Mesenchymal stem cell (in vitro differentiated cells and primary cell): ENCODE results near the gene NCEH1.

Experiments used
- DNase-seq: peaks from one replicate; pipeline ENCODE4 v3.0.0-alpha.2; 2013
- H2AFZ ChIP-seq: one replicate; pipeline ENCODE4 v1.6.1; 2013; ENCODE audit warnings: low read depth, mild to moderate bottlenecking, control low read depth, inconsistent platforms, low read length, moderate library complexity
- H2AK5ac ChIP-seq: 2 replicates; pipeline ENCODE4 v1.6.1; 2013; ENCODE audit warnings: low read length, moderate library complexity, mild to moderate bottlenecking, inconsistent platforms; ENCODE audit not compliant: severe bottlenecking
- H2BK120ac ChIP-seq: one replicate; pipeline ENCODE4 v1.6.1; 2013; ENCODE audit warnings: low read depth, mild to moderate bottlenecking, inconsistent platforms, low read length, moderate library complexity
- H2BK12ac ChIP-seq, 2 experiments: one replicate each; pipeline ENCODE4 v1.6.1; 2013; ENCODE audit warnings: inconsistent platforms in 2 of 2, low read length in 2 of 2, mild to moderate bottlenecking in 2 of 2, moderate library complexity in 2 of 2, control low read depth in 1 of 2
- H2BK15ac ChIP-seq: one replicate; pipeline ENCODE4 v1.6.1; 2013; ENCODE audit warnings: mild to moderate bottlenecking, low read depth, inconsistent platforms; ENCODE audit not compliant: poor library complexity, severe bottlenecking
- H2BK5ac ChIP-seq: 2 replicates; pipeline ENCODE4 v1.6.1; 2013; ENCODE audit warnings: low read depth, mild to moderate bottlenecking, low read length, control low read depth, inconsistent platforms; ENCODE audit not compliant: poor library complexity, severe bottlenecking
- H3K14ac ChIP-seq, 2 experiments: one replicate each; pipeline ENCODE4 v1.6.1; 2013; ENCODE audit warnings: inconsistent platforms in 2 of 2, low read length in 2 of 2, control low read depth in 1 of 2, mild to moderate bottlenecking in 1 of 2, moderate library complexity in 1 of 2
- H3K18ac ChIP-seq, 2 experiments: one replicate each; pipeline ENCODE4 v1.6.1; 2013; ENCODE audit warnings: inconsistent platforms in 2 of 2, low read length in 2 of 2, control low read depth in 1 of 2, low read depth in 1 of 2, mild to moderate bottlenecking in 1 of 2
- H3K23ac ChIP-seq, 2 experiments: one replicate each; pipeline ENCODE4 v1.6.1; 2013; ENCODE audit warnings: inconsistent platforms in 2 of 2, low read length in 2 of 2, mild to moderate bottlenecking in 2 of 2, moderate library complexity in 2 of 2, control low read depth in 1 of 2
- H3K27ac ChIP-seq: 2 replicates; pipeline ENCODE4 v1.5.1; 2013; ENCODE audit warnings: mild to moderate bottlenecking, moderate library complexity, low read length, control low read depth, inconsistent platforms; ENCODE audit not compliant: poor library complexity, severe bottlenecking
- H3K27me3 ChIP-seq, 2 experiments: 2 replicates each; pipeline versions ENCODE4 v1.6.1 to v1.7.0; 2013; ENCODE audit warnings: low read length in 2 of 2, mild to moderate bottlenecking in 2 of 2, moderate library complexity in 2 of 2, control low read depth in 1 of 2, inconsistent platforms in 1 of 2; ENCODE audit not compliant: control insufficient read depth in 1 of 2, insufficient read depth in 1 of 2
- H3K36me3 ChIP-seq, 2 experiments: 2 replicates each; pipeline versions ENCODE4 v1.6.1 to v1.7.0; 2013; ENCODE audit warnings: low read length in 2 of 2, control low read depth in 1 of 2, inconsistent platforms in 1 of 2, low read depth in 1 of 2, mild to moderate bottlenecking in 1 of 2; ENCODE audit not compliant: insufficient read depth in 2 of 2, control insufficient read depth in 1 of 2
- H3K4ac ChIP-seq, 2 experiments: one replicate each; pipeline ENCODE4 v1.6.1; 2013; ENCODE audit warnings: inconsistent platforms in 2 of 2, low read length in 2 of 2, mild to moderate bottlenecking in 2 of 2, moderate library complexity in 2 of 2, control low read depth in 1 of 2, low read depth in 1 of 2
- H3K4me1 ChIP-seq: 2 replicates; pipeline ENCODE4 v1.6.1; 2013; ENCODE audit warnings: low read depth, low read length, control low read depth; ENCODE audit not compliant: control insufficient read depth, insufficient read depth
- H3K4me2 ChIP-seq: 2 replicates; pipeline ENCODE4 v1.6.1; 2013; ENCODE audit warnings: low read length, mild to moderate bottlenecking, inconsistent platforms; ENCODE audit not compliant: poor library complexity, severe bottlenecking
- H3K4me3 ChIP-seq, 2 experiments: 2 replicates each; pipeline versions ENCODE4 v1.5.1 to v1.7.0; 2013; ENCODE audit warnings: low read length in 2 of 2, mild to moderate bottlenecking in 2 of 2, control low read depth in 1 of 2, low read depth in 1 of 2; ENCODE audit not compliant: insufficient read depth in 1 of 2
- H3K79me1 ChIP-seq: replicated peaks from 2 replicates; pipeline ENCODE4 v1.6.1; 2013; ENCODE audit warnings: mild to moderate bottlenecking, control low read depth, low read length, inconsistent platforms; ENCODE audit not compliant: poor library complexity, severe bottlenecking
- H3K9ac ChIP-seq: 2 replicates; pipeline ENCODE4 v1.7.0; 2013; ENCODE audit warnings: mild to moderate bottlenecking, low read length, moderate library complexity
- H3K9me3 ChIP-seq: 2 replicates; pipeline ENCODE4 v1.7.0; 2013; ENCODE audit warnings: mild to moderate bottlenecking, low read length; ENCODE audit not compliant: control insufficient read depth
- H4K8ac ChIP-seq: one replicate; pipeline ENCODE4 v1.6.1; 2013; ENCODE audit warnings: inconsistent platforms, mild to moderate bottlenecking, low read length, moderate library complexity
- H4K91ac ChIP-seq: one replicate; pipeline ENCODE4 v1.6.1; 2013; ENCODE audit warnings: mild to moderate bottlenecking, low read length, inconsistent platforms
- WGBS: methylation state at CpG from one replicate; pipeline ENCODE4 v1.1.7; 2013; ENCODE audit warnings: mixed read lengths; 5-methylcytosine and 5-hydroxymethylcytosine counted together

NCEH1 gene

DNA sequence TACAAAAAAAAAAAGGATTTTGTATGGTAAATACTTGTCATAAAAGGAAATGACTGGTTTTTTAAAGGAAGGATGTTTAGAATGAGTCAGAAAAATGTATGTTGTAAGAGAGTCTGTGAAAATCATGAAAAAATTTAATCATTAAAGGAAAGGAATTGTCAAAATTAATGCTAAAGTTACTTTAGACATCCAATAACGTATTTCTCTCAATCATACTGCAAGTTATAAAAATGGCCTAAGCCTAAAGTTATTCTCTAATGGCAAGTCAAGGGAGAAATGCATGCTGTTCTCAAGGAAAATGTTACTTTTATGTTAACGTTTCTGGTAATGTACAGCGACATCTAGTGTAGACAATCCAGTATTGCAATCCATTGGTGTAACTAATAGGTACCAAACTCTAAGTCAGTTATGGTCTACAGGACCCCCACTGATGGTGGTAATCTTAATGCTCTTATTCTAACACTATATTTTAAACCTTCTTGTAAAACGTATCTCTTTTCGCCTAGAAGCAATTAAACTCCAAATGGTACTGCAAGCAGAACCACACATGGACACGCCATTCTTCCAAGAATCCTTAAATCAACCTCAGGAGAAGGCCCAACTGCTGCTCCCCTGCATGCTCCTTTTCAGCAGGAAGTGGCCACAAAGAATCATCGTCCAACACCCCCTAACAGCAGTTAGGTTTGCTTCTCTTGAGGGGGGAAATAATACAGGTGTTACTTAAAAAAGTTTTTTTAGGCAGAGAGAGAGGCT lies 35.2 kb downstream of the NCEH1 start:
- Histone ChIP-seq H3K18ac (peak overlapping the region in 1 of 2 experiments; percentile 57), H3K27ac (no peak overlapping the region), H3K27me3 (no peaks in the 10 kb centered on the region), H2BK15ac (no peak overlapping the region), H3K79me1 (peaks cover 20% of the 10 kb centered on the region), H3K4me3 (no peak overlapping the region), H3K4me2 (no peak overlapping the region), H2BK12ac (peak overlapping the region in 1 of 2 experiments; percentile 99), H4K91ac (no peak overlapping the region), H3K4me1 (peaks cover 9% of the 10 kb centered on the region), H2AK5ac (peak overlapping the region; percentile 97), H3K9ac (no peak overlapping the region), H3K4ac (peak overlapping the region in 1 of 2 experiments; percentile 79), H2AFZ (no peak overlapping the region), H3K9me3 (no peaks in the 10 kb centered on the region), H3K23ac (no peak overlapping the region), H4K8ac (peak overlapping the region; percentile 88), H2BK5ac (no peak overlapping the region), H2BK120ac (peak overlapping the region; percentile 62), H3K14ac (no peak overlapping the region), H3K36me3 (no peaks in the 10 kb centered on the region)
- peak; percentile 77 for DNase-seq
- 51% methylated on average over 5 of the region's 7 CpGs for WGBS

DNA sequence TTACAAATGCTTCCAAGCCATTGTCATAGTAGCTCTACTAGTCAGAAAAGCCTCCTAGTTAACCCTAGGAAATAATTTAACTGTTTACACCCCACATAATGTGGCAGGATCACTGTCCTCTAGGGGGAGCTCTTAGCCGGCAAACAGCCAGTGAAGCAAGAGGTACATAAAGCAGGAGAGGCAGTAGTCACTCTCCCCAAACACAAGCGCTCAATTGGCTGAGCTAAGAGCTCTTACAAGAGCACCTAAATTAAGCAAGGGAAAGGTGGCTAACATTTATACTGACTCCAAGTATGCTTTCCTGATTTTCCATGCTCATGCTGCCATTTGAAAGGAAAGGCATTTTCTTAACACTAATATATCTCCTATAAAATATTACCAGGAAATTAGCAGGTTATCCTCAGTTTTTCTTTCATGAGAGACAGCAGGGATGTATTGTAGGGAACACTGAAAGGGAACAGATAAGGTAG lies 37.6 kb downstream of the NCEH1 start:
- Histone ChIP-seq H2BK5ac (no peak overlapping the region), H3K18ac (no peak overlapping the region), H3K4me1 (peaks cover 9% of the 10 kb centered on the region), H4K8ac (no peak overlapping the region), H4K91ac (no peak overlapping the region), H2BK12ac (no peak overlapping the region), H3K36me3 (no peaks in the 10 kb centered on the region), H2AK5ac (no peak overlapping the region), H3K14ac (no peak overlapping the region), H2BK120ac (no peak overlapping the region), H3K4ac (no peak overlapping the region), H3K4me3 (no peak overlapping the region), H3K9me3 (no peaks in the 10 kb centered on the region), H3K9ac (peak overlapping the region; percentile 58), H2AFZ (no peak overlapping the region), H3K27ac (no peak overlapping the region), H3K27me3 (no peaks in the 10 kb centered on the region), H2BK15ac (no peak overlapping the region), H3K79me1 (peaks cover 17% of the 10 kb centered on the region), H3K4me2 (no peak overlapping the region), H3K23ac (no peak overlapping the region)
- DNase-seq = peak; percentile 82
- WGBS = 25% methylated on average over 2 of the region's 2 CpGs

DNA sequence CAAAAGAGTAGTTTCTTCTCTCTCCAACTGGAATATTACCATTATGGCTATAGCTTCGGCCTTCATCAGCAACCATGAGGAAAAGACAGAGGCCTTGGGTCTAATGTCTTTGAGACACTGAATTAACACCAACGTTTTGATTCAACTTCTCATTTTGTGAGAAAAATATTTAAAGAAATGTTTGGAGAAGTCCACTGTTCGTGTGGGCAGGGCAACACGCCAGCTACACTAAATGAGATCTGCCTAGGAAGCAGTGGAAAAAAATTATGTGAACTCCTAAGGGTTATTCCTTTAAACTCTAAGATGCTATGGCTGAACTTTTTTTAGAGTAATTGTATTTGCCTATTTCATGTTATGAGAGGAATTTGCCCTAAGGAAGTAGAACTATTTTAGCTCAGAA lies 41.8 kb downstream of the NCEH1 start:
- Histone ChIP-seq H3K9me3 (no peaks in the 10 kb centered on the region), H3K4me1 (peaks cover 4% of the 10 kb centered on the region), H4K91ac (no peak overlapping the region), H2BK5ac (no peak overlapping the region), H3K14ac (no peak overlapping the region), H3K79me1 (peaks cover 18% of the 10 kb centered on the region), H2BK15ac (no peak overlapping the region), H2BK120ac (no peak overlapping the region), H3K4me2 (no peak overlapping the region), H3K36me3 (no peaks in the 10 kb centered on the region), H4K8ac (no peak overlapping the region), H3K18ac (no peak overlapping the region), H3K27me3 (no peaks in the 10 kb centered on the region), H2BK12ac (no peak overlapping the region), H3K23ac (no peak overlapping the region), H3K4me3 (no peak overlapping the region), H3K27ac (no peak overlapping the region), H2AK5ac (no peak overlapping the region), H3K9ac (no peak overlapping the region), H2AFZ (no peak overlapping the region), H3K4ac (no peak overlapping the region)
- over 99% methylated on average over 4 of the region's 4 CpGs for WGBS
- DNase-seq = no peak

DNA sequence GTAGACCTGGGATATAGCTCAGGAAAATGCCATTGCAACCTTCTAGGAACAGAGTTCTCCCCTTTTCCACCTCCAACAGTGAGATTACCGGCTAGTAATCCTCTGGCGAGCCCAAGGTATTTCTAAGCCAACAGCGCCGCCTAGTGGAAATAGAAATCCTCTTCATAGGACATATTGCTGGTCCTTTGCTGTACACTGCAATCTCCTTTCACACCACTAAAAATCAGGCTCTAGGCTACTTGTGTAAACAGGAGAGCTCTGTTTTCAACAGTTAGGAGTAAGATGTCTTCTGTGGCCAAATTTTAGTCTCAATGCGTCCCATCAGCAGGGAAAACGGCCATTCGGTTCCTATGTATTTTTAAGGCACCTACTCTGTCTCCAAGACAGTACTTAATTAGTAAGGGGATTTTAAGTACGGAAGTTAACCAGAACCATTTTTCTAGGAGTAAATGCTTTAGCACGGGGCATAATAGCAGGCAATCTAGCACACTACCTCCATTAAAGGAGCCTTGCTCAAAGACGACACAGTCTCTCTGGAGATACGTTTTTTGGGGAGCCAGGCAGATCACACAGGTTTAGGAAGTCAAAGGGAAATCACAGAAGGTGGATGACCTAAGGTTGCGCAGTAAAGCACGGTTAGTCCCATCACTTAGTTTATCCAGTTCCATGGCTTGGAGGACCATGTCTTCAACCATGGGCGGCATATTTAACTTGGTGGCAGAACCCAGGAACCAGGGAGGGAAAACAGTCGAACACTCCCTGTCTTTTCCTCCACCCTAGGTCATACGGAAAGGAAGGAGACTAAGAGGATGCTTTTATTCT lies 43.8 kb downstream of the NCEH1 start:
- no peak overlapping the region for H4K8ac ChIP-seq
- no peak overlapping the region for H3K27ac ChIP-seq
- no peak overlapping the region for H4K91ac ChIP-seq
- no peak overlapping the region for H2BK5ac ChIP-seq
- peaks cover 14% of the 10 kb centered on the region for H3K79me1 ChIP-seq
- no peak overlapping the region for H2BK120ac ChIP-seq
- no peak overlapping the region for H3K9ac ChIP-seq
- H3K4ac ChIP-seq = no peak overlapping the region
- no peaks in the 10 kb centered on the region for H3K4me1 ChIP-seq
- no peak overlapping the region for H3K4me2 ChIP-seq
- H3K4me3 ChIP-seq = no peak overlapping the region
- H3K27me3 ChIP-seq = no peaks in the 10 kb centered on the region
- H3K14ac ChIP-seq = no peak overlapping the region
- H2BK15ac ChIP-seq = no peak overlapping the region
- no peaks in the 10 kb centered on the region for H3K36me3 ChIP-seq
- H3K18ac ChIP-seq = no peak overlapping the region
- H2AFZ ChIP-seq = no peak overlapping the region
- DNase-seq = peak; percentile 87
- H2AK5ac ChIP-seq = no peak overlapping the region
- WGBS = 66% methylated on average over 15 of the region's 16 CpGs
- no peaks in the 10 kb centered on the region for H3K9me3 ChIP-seq
- no peak overlapping the region for H2BK12ac ChIP-seq
- no peak overlapping the region for H3K23ac ChIP-seq
